BJ (cell line): ENCODE measurements around the gene GDI1. TPM values are rescaled to one million over a fixed set of nuclear protein-coding genes. Genes with fewer than 3 reads are reported as not detected.
A peak's percentile ranks its signal among the peaks of the same experiment; 100 is the strongest.

ENCODE experiments used
- CTCF ChIA-PET: fragments of 350-600 bp; formaldehyde crosslinking; extraction: SDS; loops from one replicate; lab custom pipeline; 2021; ENCODE audit warnings: antibody characterized with exemption, inconsistent platforms; lab: Yijun Ruan, JAX
- POLR2A ChIA-PET: fragments of 300-600 bp; sonication (Branson Sonifier 250); formaldehyde crosslinking; extraction: SDS; loops from one replicate; lab custom pipeline; 2021; ENCODE audit warnings: antibody characterized with exemption; lab: Charles Lee
- DNase-seq: peaks from one replicate; pipeline ENCODE4 v3.0.0-alpha.2; 2011; ENCODE audit warnings: low read depth
- H3K27me3 ChIP-seq: 2 replicates; pipeline ENCODE4 v1.6.0; 2011; ENCODE audit warnings: low read length; ENCODE audit not compliant: control insufficient read depth, insufficient read depth
- H3K36me3 ChIP-seq: 2 replicates; pipeline ENCODE4 v1.5.1; 2011; ENCODE audit warnings: low read length; ENCODE audit not compliant: control insufficient read depth, insufficient read depth
- H3K4me3 ChIP-seq: 2 replicates; pipeline ENCODE4 v1.5.1; 2011; ENCODE audit warnings: low read depth, mild to moderate bottlenecking, control low read depth, low read length
- polyA plus RNA-seq: library from polyadenylated mRNA; depleted of rRNA; stranded (reverse); fragments of >200 nt; gene quantifications from 2 replicates; pipeline ENCODE4 v1.2.3, GENCODE V29; 2011; rRNA removed
- small RNA-seq: library from RNA; depleted of rRNA; stranded (forward); fragments of <200 nt; gene quantifications from one replicate; pipeline ENCODE3, GENCODE V24; 2012; ENCODE audit warnings: low replicate concordance, low read depth; ENCODE audit not compliant: insufficient read length
- TF ChIP-seq, protein P1 (sequence below): IDR thresholded peaks from 2 replicates; pipeline ENCODE4 v1.5.1; 2011; ENCODE audit warnings: low read depth, mild to moderate bottlenecking, control low read depth, inconsistent platforms, low read length, moderate library complexity; ENCODE audit not compliant: insufficient read depth

The GDI1 gene
- polyA plus RNA-seq, 1 experiment = 216 TPM

GRCh38 chrX:154488336-154489075 is 51.6 kb downstream of the GDI1 start:
- no peaks in the 10 kb centered on the region for H3K27me3 ChIP-seq
- POLR2A ChIA-PET = no interaction called here
- CTCF ChIA-PET = no interaction called here

DNA sequence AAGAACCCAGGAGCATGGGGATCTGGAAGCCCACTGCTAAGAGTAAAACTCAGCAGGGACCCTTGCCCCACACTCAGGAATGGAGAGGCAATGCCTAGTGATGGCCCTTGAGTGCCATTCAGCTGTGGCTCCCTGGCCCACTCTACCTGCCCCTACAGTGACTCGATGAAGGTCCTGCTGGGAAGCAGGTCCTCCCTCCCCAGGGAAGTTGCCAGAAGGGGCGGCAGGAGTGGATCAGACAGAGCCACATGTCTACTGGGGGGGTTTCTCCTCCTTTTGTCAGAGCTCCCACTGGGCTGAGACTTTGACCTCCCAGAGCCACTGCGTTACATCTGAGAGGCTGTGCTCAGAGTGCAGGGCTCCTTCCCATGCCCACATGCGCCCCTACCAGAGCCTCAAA is 52.2 kb downstream of the GDI1 start:
- TF ChIP-seq, protein P1, sequence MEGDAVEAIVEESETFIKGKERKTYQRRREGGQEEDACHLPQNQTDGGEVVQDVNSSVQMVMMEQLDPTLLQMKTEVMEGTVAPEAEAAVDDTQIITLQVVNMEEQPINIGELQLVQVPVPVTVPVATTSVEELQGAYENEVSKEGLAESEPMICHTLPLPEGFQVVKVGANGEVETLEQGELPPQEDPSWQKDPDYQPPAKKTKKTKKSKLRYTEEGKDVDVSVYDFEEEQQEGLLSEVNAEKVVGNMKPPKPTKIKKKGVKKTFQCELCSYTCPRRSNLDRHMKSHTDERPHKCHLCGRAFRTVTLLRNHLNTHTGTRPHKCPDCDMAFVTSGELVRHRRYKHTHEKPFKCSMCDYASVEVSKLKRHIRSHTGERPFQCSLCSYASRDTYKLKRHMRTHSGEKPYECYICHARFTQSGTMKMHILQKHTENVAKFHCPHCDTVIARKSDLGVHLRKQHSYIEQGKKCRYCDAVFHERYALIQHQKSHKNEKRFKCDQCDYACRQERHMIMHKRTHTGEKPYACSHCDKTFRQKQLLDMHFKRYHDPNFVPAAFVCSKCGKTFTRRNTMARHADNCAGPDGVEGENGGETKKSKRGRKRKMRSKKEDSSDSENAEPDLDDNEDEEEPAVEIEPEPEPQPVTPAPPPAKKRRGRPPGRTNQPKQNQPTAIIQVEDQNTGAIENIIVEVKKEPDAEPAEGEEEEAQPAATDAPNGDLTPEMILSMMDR = no peak
- POLR2A ChIA-PET = no interaction called here
- DNase-seq = no peak
- peaks cover 8% of the 10 kb centered on the region for H3K36me3 ChIP-seq
- no peaks in the 10 kb centered on the region for H3K27me3 ChIP-seq
- CTCF ChIA-PET = interaction anchor here (0.6 kb wide), 1 partner anchor 111 kb away, joined by 4 read pairs; no protein-coding TSS in a partner anchor
- H3K4me3 ChIP-seq = peak overlapping the region; percentile 55

More at GRCh38 chrX:154488336-154489075, 51.6 kb downstream of the GDI1 start:
- TF ChIP-seq, protein P1 = no peak
- peaks cover 8% of the 10 kb centered on the region for H3K36me3 ChIP-seq
- no peak for DNase-seq
- no peak overlapping the region for H3K4me3 ChIP-seq

- TF ChIP-seq, protein P1 = no peak
- CTCF ChIA-PET = interaction anchor here (0.6 to 1.4 kb wide), 3 partner anchors 45 to 110 kb away, joined by 3 to 4 read pairs (median 4); partner anchors contain the start of gene DNASE1L1
- no peak for DNase-seq
- H3K27me3 ChIP-seq = no peaks in the 10 kb centered on the region
- POLR2A ChIA-PET = no interaction called here
- peak overlapping the region; percentile 55 for H3K4me3 ChIP-seq
- peaks cover 6% of the 10 kb centered on the region for H3K36me3 ChIP-seq
Observed at GRCh38 chrX:154490021-154490413, 53.1 kb downstream of the GDI1 start.

- DNase-seq = peak; percentile 61
- Histone ChIP-seq H3K36me3 (peaks cover 5% of the 10 kb centered on the region), H3K27me3 (no peaks in the 10 kb centered on the region), H3K4me3 (peak within 1 kb of the TSS; percentile 65)
- TF ChIP-seq, protein P1 = no peak
- ChIA-PET CTCF (interaction anchor here (0.9 to 1.4 kb wide), 3 partner anchors 44 to 82 kb away, joined by 3 to 4 read pairs (median 4); partner anchors contain the start of gene DNASE1L1), POLR2A (no interaction called here)
Observed at GRCh38 chrX:154490414-154491083, 53.6 kb downstream of the GDI1 start, which contains the start of gene SLC10A3. SLC10A3 (minus strand) TSS chrX:154490629; CDS start chrX:154488940, 1,689 bp downstream.

Small RNA genes within 50 kb of the gene (small RNA-seq; reads per million reads assigned to genes)
- gene MIR6858 = not detected
- gene SNORA70 = not detected

Other genes starting within 250 kb of the GDI1 start
- not detected in 2 replicates for gene OPN1MW2, start 217.4 kb upstream of the GDI1 start, polyA plus RNA-seq
- not detected in 2 replicates for gene OPN1MW3, start 179.6 kb upstream of the GDI1 start, polyA plus RNA-seq
- gene TEX28, start 142.0 kb upstream of the GDI1 start, polyA plus RNA-seq = not detected in 2 replicates
- gene TKTL1, start 141.4 kb upstream of the GDI1 start, polyA plus RNA-seq = not detected in 2 replicates
- 855 and 1,740 TPM in 2 replicates for gene FLNA, start 62.5 kb upstream of the GDI1 start, polyA plus RNA-seq
- gene EMD, start 57.9 kb upstream of the GDI1 start, polyA plus RNA-seq = 32.6 and 71.0 TPM in 2 replicates
- 5,693 and 7,037 TPM in 2 replicates for gene RPL10, start 38.8 kb upstream of the GDI1 start, polyA plus RNA-seq
- 50.3 and 63.5 TPM in 2 replicates for gene DNASE1L1, start 27.9 kb upstream of the GDI1 start, polyA plus RNA-seq
- gene TAFAZZIN, start 25.6 kb upstream of the GDI1 start, polyA plus RNA-seq = 13.1 and 24.8 TPM in 2 replicates
- 82.8 and 143 TPM in 2 replicates for gene ATP6AP1, start 8.5 kb upstream of the GDI1 start, polyA plus RNA-seq
- 74.8 and 75.0 TPM in 2 replicates for gene FAM50A, start 7.0 kb downstream of the GDI1 start, polyA plus RNA-seq
- gene PLXNA3, start 21.1 kb downstream of the GDI1 start, polyA plus RNA-seq = 16.8 and 36.0 TPM in 2 replicates
- gene LAGE3, start 42.1 kb downstream of the GDI1 start, polyA plus RNA-seq = 14.4 and 17.8 TPM in 2 replicates
- 22.1 and 33.3 TPM in 2 replicates for gene UBL4A, start 49.5 kb downstream of the GDI1 start, polyA plus RNA-seq
- 26.8 and 45.6 TPM in 2 replicates for gene SLC10A3, start 53.5 kb downstream of the GDI1 start, polyA plus RNA-seq
- gene FAM3A, start 79.1 kb downstream of the GDI1 start, polyA plus RNA-seq = 17.3 and 34.8 TPM in 2 replicates
- 57.7 and 157 TPM in 2 replicates for gene G6PD, start 109.7 kb downstream of the GDI1 start, polyA plus RNA-seq
- 22.6 and 38.8 TPM in 2 replicates for gene IKBKG, start 110.5 kb downstream of the GDI1 start, polyA plus RNA-seq
- gene CTAG1A, start 148.0 kb downstream of the GDI1 start, polyA plus RNA-seq = not detected in 2 replicates
- gene CTAG1B, start 182.1 kb downstream of the GDI1 start, polyA plus RNA-seq = not detected in 2 replicates
- not detected in 2 replicates for gene CTAG2, start 216.4 kb downstream of the GDI1 start, polyA plus RNA-seq